ENCODE measurements around the gene CEP85L.

GRCh38 chr6:118680452-118681095 is 29.2 kb upstream of the CEP85L start:
- TF ChIP-seq CTCF (IDR thresholded peaks at IDR 0.05) (no peak), POLR2AphosphoS5 (IDR thresholded peaks at IDR 0.05) (no peak)

Data from gastroesophageal sphincter (tissue), 3 donors.